SJCRH30 (cell line): ENCODE results near the gene CGB1. TPM values are rescaled to one million over a fixed set of nuclear protein-coding genes. Genes with fewer than 3 reads are reported as not detected.
"Not testable (repeated sequence)": the region's sequence is repeated elsewhere in the genome, so short reads cannot be mapped to it uniquely, and the experiment has no call there.

ENCODE experiments used
- DNase-seq, 2 experiments: peaks; one replicate each; pipeline ENCODE4 v3.0.0-alpha.2; 2015 to 2020
- H3K27ac ChIP-seq: fragments of 250-450 bp; sonication (Bioruptor Pico); 2 replicates; pipeline ENCODE4 v1.5.1; 2020; ENCODE audit warnings: mild to moderate bottlenecking, moderate library complexity
- H3K27me3 ChIP-seq: fragments of 250-450 bp; sonication (Bioruptor Pico); 2 replicates; pipeline ENCODE4 v1.5.1; 2020; ENCODE audit warnings: mild to moderate bottlenecking, moderate library complexity
- H3K36me3 ChIP-seq: fragments of 250-450 bp; sonication (Bioruptor Pico); 2 replicates; pipeline ENCODE4 v1.5.1; 2020; ENCODE audit warnings: mild to moderate bottlenecking, moderate library complexity
- H3K4me1 ChIP-seq: fragments of 250-450 bp; sonication (Bioruptor Pico); 2 replicates; pipeline ENCODE4 v1.5.1; 2020; ENCODE audit warnings: mild to moderate bottlenecking, moderate library complexity
- H3K4me3 ChIP-seq: fragments of 250-450 bp; sonication (Bioruptor Pico); 2 replicates; pipeline ENCODE4 v1.5.1; 2020; ENCODE audit warnings: mild to moderate bottlenecking, moderate library complexity
- H3K9me3 ChIP-seq: fragments of 250-450 bp; sonication (Bioruptor Pico); replicated peaks from 2 replicates; pipeline ENCODE4 v1.5.1; 2020; ENCODE audit warnings: mild to moderate bottlenecking, moderate library complexity
- total RNA-seq: library from RNA; depleted of rRNA; stranded (reverse); fragments of >200 nt; shearing (Covaris generic); gene quantifications from 2 replicates; pipeline ENCODE4 v1.2.3, GENCODE V29; 2014

The CGB1 gene
- total RNA-seq, 1 experiment from 2014 or later: not detected

DNA sequence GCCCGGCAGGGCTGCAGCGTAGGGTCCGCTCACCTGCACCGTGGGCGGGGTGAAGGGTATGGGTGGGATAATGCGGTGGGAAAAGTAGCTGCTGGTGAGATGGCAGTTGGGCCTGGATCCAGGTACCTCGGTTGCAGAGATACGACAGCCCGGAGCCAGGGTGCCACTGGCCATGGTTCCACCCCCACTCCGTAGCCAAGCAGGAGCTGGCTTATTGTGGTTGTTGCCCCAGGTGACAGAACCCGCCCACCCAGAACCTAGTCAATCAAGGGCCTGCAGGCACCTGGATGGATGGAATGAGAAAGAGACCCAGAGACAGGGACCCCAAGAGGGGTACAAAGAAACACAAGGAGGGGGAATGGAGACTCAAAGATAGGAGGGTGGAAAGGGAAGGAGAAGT lies 16.4 kb downstream of the CGB1 start:
- no peak overlapping the region for H3K27ac ChIP-seq
- no peaks in the 10 kb centered on the region for H3K4me1 ChIP-seq
- H3K4me3 ChIP-seq: no peak overlapping the region
- DNase-seq: no peak
- no peaks in the 10 kb centered on the region for H3K27me3 ChIP-seq
- H3K36me3 ChIP-seq: no peaks in the 10 kb centered on the region; the same call in 1 of the 2 replicates
- H3K9me3 ChIP-seq: no peaks in the 10 kb centered on the region

DNA sequence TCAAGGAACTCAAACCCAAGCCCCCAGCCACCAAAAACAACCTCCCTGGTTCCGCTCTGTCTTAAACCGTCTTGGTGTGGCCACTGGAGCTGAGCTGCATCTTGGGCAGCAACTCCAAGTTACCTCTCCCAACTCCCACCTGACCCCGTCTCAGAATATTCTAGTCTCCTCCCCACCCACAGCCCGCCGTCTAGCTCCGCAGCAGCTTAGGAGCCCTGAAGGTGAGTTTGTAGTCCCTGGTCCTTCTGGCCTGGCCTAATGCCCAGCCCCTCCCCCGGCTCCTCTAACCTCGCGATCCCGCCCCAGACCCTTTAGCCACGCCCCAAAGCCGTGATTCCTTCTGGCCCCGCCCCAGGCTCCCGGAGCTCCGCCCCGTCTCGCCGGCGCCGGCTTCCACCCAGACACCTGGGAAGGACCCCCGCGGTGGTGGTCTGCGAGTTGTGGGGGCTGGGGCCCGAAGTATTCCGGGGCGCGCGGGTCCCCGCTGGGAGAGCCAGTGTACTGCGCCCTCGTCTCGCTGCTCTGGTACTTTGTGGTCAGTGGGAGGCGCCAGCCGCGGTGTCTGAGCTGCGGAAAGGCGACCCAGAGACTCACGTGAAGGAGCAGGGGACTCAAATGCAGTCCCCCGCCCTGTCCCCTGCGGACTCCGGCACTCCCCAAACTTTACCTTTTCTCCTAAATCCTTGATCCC lies 17.3 kb downstream of the CGB1 start:
- H3K9me3 ChIP-seq: no peaks in the 10 kb centered on the region
- peak overlapping the region; percentile 45 for H3K4me3 ChIP-seq
- DNase-seq: peak; percentile 43 to 60
- no peak overlapping the region for H3K27ac ChIP-seq
- H3K27me3 ChIP-seq: no peaks in the 10 kb centered on the region
- no peaks in the 10 kb centered on the region for H3K4me1 ChIP-seq
- peaks cover 4% of the 10 kb centered on the region for H3K36me3 ChIP-seq

DNA sequence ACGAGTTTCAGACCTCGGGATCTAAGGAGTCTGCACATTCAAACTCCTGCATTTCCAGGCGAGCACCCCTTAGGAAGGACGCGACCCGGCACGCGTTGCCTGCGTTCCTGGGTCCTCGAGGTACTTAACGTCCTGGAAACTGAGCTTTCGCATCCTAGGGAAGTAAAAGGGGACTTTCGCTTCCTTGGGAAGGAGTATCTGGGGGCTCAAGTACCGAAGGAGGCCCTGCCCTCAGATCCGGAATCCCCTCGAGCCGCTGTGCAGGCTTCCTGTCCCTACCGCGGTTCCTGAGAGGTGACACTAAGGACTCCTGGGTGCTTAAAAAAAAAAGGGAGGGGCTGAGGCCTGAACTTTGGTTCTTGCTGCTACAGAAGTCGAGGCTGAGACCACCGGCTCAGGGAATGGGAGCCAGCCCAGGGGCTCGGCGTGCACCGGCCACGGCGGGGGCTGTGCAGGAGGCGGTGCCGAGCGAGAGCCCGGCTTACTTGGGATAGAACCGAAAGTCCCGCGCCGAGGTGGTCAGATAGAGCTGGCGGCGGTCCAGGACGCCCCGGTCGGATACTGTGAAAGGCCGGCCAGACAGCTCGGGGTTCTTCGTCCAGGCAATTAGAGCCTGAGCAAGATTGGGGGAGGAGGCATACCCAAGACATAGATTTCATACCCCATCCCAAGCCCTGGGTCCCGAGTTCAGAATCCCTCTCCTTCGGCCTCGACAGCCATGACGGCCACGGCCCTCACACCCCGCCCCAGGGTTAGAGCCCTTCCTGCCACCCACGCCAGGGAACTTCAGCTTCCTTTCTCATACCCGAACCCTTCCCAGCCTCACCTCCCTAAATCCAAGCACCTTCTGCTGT lies 18.1 kb downstream of the CGB1 start:
- not testable (repeated sequence) for DNase-seq, H3K27me3 ChIP-seq, H3K4me1 ChIP-seq, H3K27ac ChIP-seq, H3K36me3 ChIP-seq, H3K9me3 ChIP-seq
- peak overlapping the region; percentile 45 for H3K4me3 ChIP-seq

- peaks cover 5% of the 10 kb centered on the region for H3K36me3 ChIP-seq
- no peaks in the 10 kb centered on the region for H3K4me1 ChIP-seq
- peak overlapping the region; percentile 45 for H3K4me3 ChIP-seq
- H3K9me3 ChIP-seq: no peaks in the 10 kb centered on the region
- no peak overlapping the region for H3K27ac ChIP-seq
- DNase-seq: peak; percentile 50 to 54
- no peaks in the 10 kb centered on the region for H3K27me3 ChIP-seq
These were observed 18.9 kb downstream of the CGB1 start for GRCh38 chr19:49017666-49018351.

DNA sequence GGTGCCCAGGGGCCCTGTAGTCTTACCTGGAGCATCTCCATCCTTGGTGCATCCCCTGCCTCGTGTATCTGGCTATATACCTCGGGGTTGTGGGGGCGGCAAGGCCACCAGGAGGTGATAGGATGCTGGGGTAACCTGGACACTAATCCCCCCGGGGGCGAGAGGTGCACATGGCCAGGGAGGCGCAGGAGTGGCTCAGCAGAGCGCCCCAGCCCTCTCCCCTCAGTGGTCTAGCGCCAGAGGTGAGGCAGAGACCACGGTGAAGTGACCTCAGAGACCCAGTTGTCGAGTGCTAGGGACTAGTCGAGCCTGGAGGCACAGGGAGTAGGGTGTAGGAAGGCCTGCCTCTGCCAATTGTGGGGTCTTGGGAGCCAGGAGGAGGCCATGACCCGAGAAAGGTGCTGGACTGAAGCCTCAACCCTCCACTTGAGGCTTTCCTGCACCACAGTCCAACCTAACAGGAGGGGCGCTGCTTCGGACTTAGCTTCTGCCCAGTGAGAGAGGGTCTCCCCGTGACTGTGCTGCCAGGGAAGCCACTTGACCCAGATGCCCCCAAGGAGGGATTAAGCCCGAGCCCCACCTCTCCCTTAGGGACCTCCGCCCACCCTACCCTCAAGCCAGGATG lies 19.5 kb downstream of the CGB1 start, which contains the start of gene LHB:
Gene LHB, minus strand, starts transcription at position 51 of the 625 bp plus-strand sequence. Its CDS starts 10 bp downstream, at position 41.
- H3K9me3 ChIP-seq: no peaks in the 10 kb centered on the region
- no peaks in the 10 kb centered on the region for H3K4me1 ChIP-seq
- peak within 1 kb of the TSS; percentile 45 for H3K4me3 ChIP-seq
- no peak within 1 kb of the TSS for H3K27ac ChIP-seq
- H3K27me3 ChIP-seq: no peaks in the 10 kb centered on the region
- DNase-seq: no peak
- peaks cover 7% of the 10 kb centered on the region for H3K36me3 ChIP-seq

GRCh38 chr19:49016067-49016839 lies 20.4 kb downstream of the CGB1 start:
- Histone ChIP-seq H3K4me3 (no peak overlapping the region), H3K9me3 (no peaks in the 10 kb centered on the region), H3K27ac (no peak overlapping the region), H3K36me3 (peaks cover 11% of the 10 kb centered on the region), H3K4me1 (no peaks in the 10 kb centered on the region), H3K27me3 (no peaks in the 10 kb centered on the region)
- no peak for DNase-seq

DNA sequence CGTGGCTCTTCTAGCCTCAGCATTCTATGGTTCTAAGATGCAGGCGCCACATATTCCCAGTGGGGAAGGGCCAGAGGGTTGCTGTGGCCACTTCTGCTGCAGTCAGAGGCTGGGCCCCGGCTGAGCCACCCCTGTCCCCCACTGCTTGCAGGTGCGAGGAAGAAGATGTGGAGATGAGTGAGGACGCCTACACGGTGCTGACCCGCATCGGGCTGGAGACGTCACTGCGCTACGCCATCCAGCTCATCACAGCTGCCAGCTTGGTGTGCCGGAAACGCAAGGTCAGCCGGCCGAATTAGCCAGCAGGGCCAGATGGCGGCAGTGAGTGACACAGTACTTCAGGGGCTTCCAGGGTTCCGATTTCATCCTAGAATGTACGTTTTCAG lies 21.8 kb downstream of the CGB1 start:
- Histone ChIP-seq H3K4me1 (no peaks in the 10 kb centered on the region), H3K36me3 (peaks cover 18% of the 10 kb centered on the region), H3K9me3 (no peaks in the 10 kb centered on the region), H3K27me3 (no peaks in the 10 kb centered on the region), H3K4me3 (no peak overlapping the region), H3K27ac (no peak overlapping the region)
- no peak for DNase-seq

DNA sequence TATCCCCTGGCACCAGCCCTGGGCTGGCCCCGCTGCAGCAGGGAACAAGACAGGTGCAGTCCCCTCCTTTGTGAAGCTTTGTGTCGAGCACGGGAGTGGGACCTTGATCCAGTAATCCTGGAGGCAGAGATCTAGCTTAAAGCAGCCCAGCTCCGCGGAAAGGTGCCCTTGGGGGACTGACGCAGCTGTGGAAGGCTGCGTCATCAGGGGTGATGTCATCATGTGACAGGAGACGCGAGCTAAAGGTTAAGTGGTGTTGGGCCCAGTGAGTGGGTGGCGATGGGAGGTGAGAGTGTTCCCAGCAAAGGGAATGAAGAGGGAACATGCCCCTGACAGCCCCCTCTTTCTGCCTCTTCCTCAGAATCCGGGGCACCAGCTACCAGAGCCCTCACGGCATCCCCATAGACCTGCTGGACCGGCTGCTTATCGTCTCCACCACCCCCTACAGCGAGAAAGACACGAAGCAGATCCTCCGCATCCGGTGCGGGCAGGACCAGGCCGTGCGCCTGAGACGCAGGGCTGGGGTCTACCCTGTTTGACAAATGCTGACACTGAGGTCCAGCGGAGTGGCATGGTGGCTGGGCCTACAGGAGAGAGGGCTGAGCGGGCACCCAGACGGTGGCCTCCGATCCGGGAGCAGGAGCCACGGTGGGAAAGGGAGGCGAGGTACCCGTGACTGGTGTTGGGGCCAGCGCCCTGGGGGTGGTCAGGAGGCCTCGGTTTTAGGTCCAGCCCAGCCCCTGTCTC lies 22.4 kb downstream of the CGB1 start:
- Histone ChIP-seq H3K4me3 (no peak overlapping the region), H3K4me1 (no peaks in the 10 kb centered on the region), H3K36me3 (peaks cover 24% of the 10 kb centered on the region), H3K9me3 (no peaks in the 10 kb centered on the region), H3K27me3 (no peaks in the 10 kb centered on the region), H3K27ac (no peak overlapping the region)
- DNase-seq: no peak

- Histone ChIP-seq H3K4me3 (no peak overlapping the region), H3K27me3 (no peaks in the 10 kb centered on the region), H3K36me3 (peaks cover 29% of the 10 kb centered on the region), H3K9me3 (no peaks in the 10 kb centered on the region), H3K27ac (no peak overlapping the region), H3K4me1 (no peaks in the 10 kb centered on the region)
- DNase-seq: no peak
These were observed 25.5 kb downstream of the CGB1 start for GRCh38 chr19:49011194-49011593.

DNA sequence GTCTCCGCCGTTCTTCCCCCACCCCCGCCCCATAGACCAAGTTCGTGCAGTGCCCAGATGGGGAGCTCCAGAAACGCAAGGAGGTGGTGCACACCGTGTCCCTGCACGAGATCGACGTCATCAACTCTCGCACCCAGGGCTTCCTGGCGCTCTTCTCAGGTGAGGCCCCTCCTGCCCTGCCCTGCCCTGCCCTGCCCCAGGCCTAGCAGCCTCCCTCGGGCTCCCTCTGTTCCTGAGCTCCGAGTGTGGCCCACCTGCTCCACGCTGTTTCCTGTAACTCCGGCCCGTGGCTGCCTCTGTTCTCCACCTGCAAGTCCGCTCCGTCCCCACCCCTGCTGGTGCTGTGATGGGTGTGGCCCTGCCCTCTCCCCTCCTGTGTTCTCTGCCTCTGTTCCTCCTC lies 26.2 kb downstream of the CGB1 start:
- no peaks in the 10 kb centered on the region for H3K9me3 ChIP-seq
- H3K27ac ChIP-seq: no peak overlapping the region
- DNase-seq: no peak
- H3K4me3 ChIP-seq: no peak overlapping the region
- H3K27me3 ChIP-seq: no peaks in the 10 kb centered on the region
- H3K4me1 ChIP-seq: no peaks in the 10 kb centered on the region
- H3K36me3 ChIP-seq: peaks cover 35% of the 10 kb centered on the region

DNA sequence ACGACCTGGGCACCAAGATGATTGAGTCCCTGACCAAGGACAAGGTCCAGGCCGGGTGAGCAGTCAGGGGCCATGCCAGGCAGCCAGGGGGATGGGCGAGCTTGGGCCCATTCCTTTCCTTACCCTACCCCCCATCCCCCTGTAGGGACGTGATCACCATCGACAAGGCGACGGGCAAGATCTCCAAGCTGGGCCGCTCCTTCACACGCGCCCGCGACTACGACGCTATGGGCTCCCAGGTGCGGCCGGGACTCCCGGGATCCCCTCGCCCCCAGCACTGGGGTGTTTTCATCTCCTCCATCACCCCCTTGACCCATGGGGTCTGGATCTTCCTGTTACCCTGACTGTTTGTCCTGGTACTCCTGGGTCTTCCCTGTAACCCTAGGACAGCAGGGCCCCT lies 26.9 kb downstream of the CGB1 start:
- peaks cover 31% of the 10 kb centered on the region for H3K36me3 ChIP-seq
- no peaks in the 10 kb centered on the region for H3K9me3 ChIP-seq
- DNase-seq: no peak
- no peak overlapping the region for H3K4me3 ChIP-seq
- no peaks in the 10 kb centered on the region for H3K4me1 ChIP-seq
- H3K27ac ChIP-seq: no peak overlapping the region
- no peaks in the 10 kb centered on the region for H3K27me3 ChIP-seq

DNA sequence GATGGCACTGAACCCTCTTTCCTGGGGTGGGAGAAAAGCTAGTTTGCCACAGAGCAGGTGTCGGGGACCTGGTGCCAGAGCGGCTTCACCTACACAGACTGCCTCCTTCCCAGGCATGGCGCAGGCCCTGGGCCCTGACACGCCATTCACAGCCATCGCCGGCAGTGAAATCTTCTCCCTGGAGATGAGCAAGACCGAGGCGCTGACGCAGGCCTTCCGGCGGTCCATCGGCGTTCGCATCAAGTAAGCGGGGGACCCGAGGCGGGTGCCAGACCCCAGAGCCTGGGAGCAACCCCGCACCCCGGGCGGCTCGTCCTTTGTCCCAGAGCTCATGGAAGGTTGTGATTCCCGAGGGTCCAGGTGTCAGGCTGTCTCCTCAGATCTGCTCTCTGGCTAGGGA lies 29.8 kb downstream of the CGB1 start:
- no peak for DNase-seq
- Histone ChIP-seq H3K9me3 (no peaks in the 10 kb centered on the region), H3K27ac (no peak overlapping the region), H3K36me3 (peaks cover 37% of the 10 kb centered on the region), H3K4me3 (no peak overlapping the region), H3K27me3 (no peaks in the 10 kb centered on the region), H3K4me1 (no peaks in the 10 kb centered on the region)

DNA sequence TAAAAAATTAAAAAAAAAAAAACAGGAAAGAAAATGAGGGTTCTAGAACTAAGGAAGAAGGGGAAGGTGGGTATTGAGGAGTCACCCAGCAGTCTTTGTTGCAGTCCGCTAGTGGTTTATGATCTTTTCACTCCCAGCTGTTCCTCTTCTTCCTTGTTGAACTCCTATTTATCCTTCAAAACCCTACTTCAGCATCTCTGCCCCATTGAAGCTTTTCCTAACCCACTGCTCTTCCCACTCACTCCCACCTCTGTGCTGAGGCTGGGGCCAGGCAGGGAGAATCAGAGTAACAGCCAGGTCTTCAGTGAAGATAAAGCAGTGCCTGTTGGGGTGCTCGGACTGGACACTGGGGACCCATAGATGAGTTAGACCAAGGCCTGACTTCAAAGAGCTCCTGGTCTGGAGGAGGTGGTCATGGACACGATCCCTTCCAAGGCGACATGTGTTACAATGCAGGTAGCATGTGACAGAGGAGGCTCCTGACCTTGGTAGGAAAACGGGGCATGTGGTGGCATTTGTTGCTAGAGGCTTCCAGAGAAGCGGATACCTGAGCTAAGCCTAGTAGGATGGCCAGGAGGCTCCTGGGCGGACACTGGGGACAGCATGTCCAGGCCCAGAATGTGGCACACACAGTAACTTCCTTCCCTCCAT lies 31.6 kb downstream of the CGB1 start:
- no peak overlapping the region for H3K4me3 ChIP-seq
- DNase-seq: no peak
- no peak overlapping the region for H3K27ac ChIP-seq
- H3K36me3 ChIP-seq: peaks cover 29% of the 10 kb centered on the region
- no peaks in the 10 kb centered on the region for H3K27me3 ChIP-seq
- H3K4me1 ChIP-seq: no peaks in the 10 kb centered on the region
- H3K9me3 ChIP-seq: no peaks in the 10 kb centered on the region
